Activated naive CD8-positive, alpha-beta T cell treated with anti-CD3 and anti-CD28 coated beads, Interleukin-2, amount 50 U/mL, for 24 hours (primary cell): ENCODE data around the gene DAP.
"Not testable (repeated sequence)": the region's sequence is repeated elsewhere in the genome, so short reads cannot be mapped to it uniquely, and the experiment has no call there.

Experiments
- ATAC-seq: fragments of 150-1000 bp; cut with Tn5 transposase; one replicate; pipeline ENCODE4 v1.10.0; 2021
- DNase-seq: peaks from one replicate; pipeline ENCODE4 v3.0.0; 2021
- H3K27ac Mint-ChIP-seq: one replicate; pipeline ENCODE4 v1.8.0; 2021; ENCODE audit warnings: mild to moderate bottlenecking, mixed read lengths
- H3K27me3 Mint-ChIP-seq: one replicate; pipeline ENCODE4 v1.8.0; 2021; ENCODE audit warnings: mixed read lengths
- H3K36me3 Mint-ChIP-seq: one replicate; pipeline ENCODE4 v1.8.0; 2021; ENCODE audit warnings: low read depth, mixed read lengths
- H3K4me1 Mint-ChIP-seq: one replicate; pipeline ENCODE4 v1.8.0; 2021; ENCODE audit warnings: mixed read lengths
- H3K4me3 Mint-ChIP-seq: one replicate; pipeline ENCODE4 v1.8.0; 2021; ENCODE audit warnings: mild to moderate bottlenecking, moderate library complexity, mixed read lengths
- H3K9me3 Mint-ChIP-seq: one replicate; pipeline ENCODE4 v1.8.0; 2021; ENCODE audit warnings: mixed read lengths

DAP gene

GRCh38 chr5:10648806-10649665 is 112.0 kb downstream of the DAP start:
- Mint-ChIP-seq H3K36me3 (peaks cover 16% of the 10 kb centered on the region), H3K4me1 (peaks cover 17% of the 10 kb centered on the region), H3K9me3 (no peaks in the 10 kb centered on the region), H3K27me3 (peaks cover 6% of the 10 kb centered on the region), H3K27ac (no peak overlapping the region), H3K4me3 (no peak overlapping the region)
- ATAC-seq (no peak), DNase-seq (no peak)

- Mint-ChIP-seq H3K9me3 (no peaks in the 10 kb centered on the region), H3K36me3 (peaks cover 17% of the 10 kb centered on the region)
Observed at GRCh38 chr5:10647640-10648039, 113.4 kb downstream of the DAP start.

GRCh38 chr5:10645671-10646070 is 115.4 kb downstream of the DAP start:
- no peak for DNase-seq
- Mint-ChIP-seq H3K27ac (no peak overlapping the region), H3K4me3 (no peak overlapping the region), H3K36me3 (peaks cover 22% of the 10 kb centered on the region), H3K27me3 (peaks cover 10% of the 10 kb centered on the region), H3K9me3 (no peaks in the 10 kb centered on the region), H3K4me1 (peaks cover 22% of the 10 kb centered on the region)
- ATAC-seq = no peak

More at GRCh38 chr5:10647640-10648039, 113.4 kb downstream of the DAP start:
- DNase-seq = no peak
- Mint-ChIP-seq H3K27ac (no peak overlapping the region), H3K4me1 (peaks cover 22% of the 10 kb centered on the region), H3K27me3 (peaks cover 7% of the 10 kb centered on the region), H3K4me3 (no peak overlapping the region)
- ATAC-seq = no peak

GRCh38 chr5:10645146-10645545 is 115.9 kb downstream of the DAP start:
- Mint-ChIP-seq H3K9me3 (peaks cover 4% of the 10 kb centered on the region), H3K4me1 (peaks cover 22% of the 10 kb centered on the region), H3K27ac (no peak overlapping the region), H3K36me3 (peaks cover 21% of the 10 kb centered on the region), H3K4me3 (no peak overlapping the region), H3K27me3 (peaks cover 10% of the 10 kb centered on the region)
- DNase-seq = peak; percentile 36
- ATAC-seq = peak; percentile 83

- no peak for DNase-seq
- Mint-ChIP-seq H3K27ac (no peak overlapping the region), H3K27me3 (peaks cover 10% of the 10 kb centered on the region), H3K4me3 (no peak overlapping the region), H3K4me1 (peaks cover 22% of the 10 kb centered on the region), H3K9me3 (peaks cover 7% of the 10 kb centered on the region), H3K36me3 (peaks cover 24% of the 10 kb centered on the region)
- ATAC-seq = no peak
Observed at GRCh38 chr5:10644192-10644591, 116.8 kb downstream of the DAP start.

- ATAC-seq = no peak
- no peak overlapping the region for H3K4me3 Mint-ChIP-seq
- no peak for DNase-seq
- H3K36me3 Mint-ChIP-seq = peaks cover 34% of the 10 kb centered on the region
- peaks cover 10% of the 10 kb centered on the region for H3K27me3 Mint-ChIP-seq
- H3K27ac Mint-ChIP-seq = peak overlapping the region; percentile 12
- H3K9me3 Mint-ChIP-seq = peaks cover 13% of the 10 kb centered on the region
- peaks cover 26% of the 10 kb centered on the region for H3K4me1 Mint-ChIP-seq
Observed at GRCh38 chr5:10642367-10642766, 118.7 kb downstream of the DAP start.

- no peak for DNase-seq
- no peak for ATAC-seq
- H3K9me3 Mint-ChIP-seq = peaks cover 13% of the 10 kb centered on the region
- H3K27ac Mint-ChIP-seq = no peak overlapping the region
- peaks cover 10% of the 10 kb centered on the region for H3K27me3 Mint-ChIP-seq
- peaks cover 30% of the 10 kb centered on the region for H3K36me3 Mint-ChIP-seq
- H3K4me1 Mint-ChIP-seq = peaks cover 41% of the 10 kb centered on the region
- H3K4me3 Mint-ChIP-seq = peak overlapping the region; percentile 11
Observed at GRCh38 chr5:10639846-10640368, 121.1 kb downstream of the DAP start.

- ATAC-seq, DNase-seq, H3K27me3 Mint-ChIP-seq, H3K4me3 Mint-ChIP-seq: not testable (repeated sequence)
- H3K36me3 Mint-ChIP-seq = peaks cover 26% of the 10 kb centered on the region
- peaks cover 41% of the 10 kb centered on the region for H3K4me1 Mint-ChIP-seq
- peaks cover 13% of the 10 kb centered on the region for H3K9me3 Mint-ChIP-seq
- H3K27ac Mint-ChIP-seq = peak overlapping the region; percentile 23
Observed at GRCh38 chr5:10638723-10639122, 122.3 kb downstream of the DAP start.

- Mint-ChIP-seq H3K27me3 (peaks cover 3% of the 10 kb centered on the region), H3K4me1 (peaks cover 45% of the 10 kb centered on the region), H3K9me3 (peaks cover 13% of the 10 kb centered on the region), H3K36me3 (peaks cover 25% of the 10 kb centered on the region), H3K4me3 (no peak overlapping the region), H3K27ac (no peak overlapping the region)
- no peak for DNase-seq
- no peak for ATAC-seq
Observed at GRCh38 chr5:10637944-10638343, 123.1 kb downstream of the DAP start.

GRCh38 chr5:10636363-10637142 is 124.5 kb downstream of the DAP start:
- peaks cover 58% of the 10 kb centered on the region for H3K4me1 Mint-ChIP-seq
- no peak for DNase-seq
- no peaks in the 10 kb centered on the region for H3K27me3 Mint-ChIP-seq
- peak overlapping the region; percentile 78 for H3K4me3 Mint-ChIP-seq
- H3K27ac Mint-ChIP-seq = peak overlapping the region; percentile 98
- ATAC-seq = no peak
- H3K9me3 Mint-ChIP-seq = peaks cover 13% of the 10 kb centered on the region
- peaks cover 25% of the 10 kb centered on the region for H3K36me3 Mint-ChIP-seq

- Mint-ChIP-seq H3K9me3 (peaks cover 13% of the 10 kb centered on the region), H3K27ac (peak overlapping the region; percentile 98), H3K36me3 (peaks cover 22% of the 10 kb centered on the region), H3K4me3 (peak overlapping the region; percentile 78), H3K27me3 (no peaks in the 10 kb centered on the region), H3K4me1 (peaks cover 65% of the 10 kb centered on the region)
- DNase-seq (peak; percentile 45), ATAC-seq (peak; percentile 30)
Observed at GRCh38 chr5:10635867-10636350, 125.1 kb downstream of the DAP start.

- peaks cover 11% of the 10 kb centered on the region for H3K9me3 Mint-ChIP-seq
- peak overlapping the region; percentile 98 for H3K27ac Mint-ChIP-seq
- DNase-seq (peak; percentile 78), ATAC-seq (peak; percentile 84)
- H3K4me3 Mint-ChIP-seq = peak overlapping the region; percentile 78
- no peaks in the 10 kb centered on the region for H3K27me3 Mint-ChIP-seq
- H3K4me1 Mint-ChIP-seq = peaks cover 70% of the 10 kb centered on the region
- peaks cover 22% of the 10 kb centered on the region for H3K36me3 Mint-ChIP-seq
Observed at GRCh38 chr5:10635257-10635866, 125.7 kb downstream of the DAP start.

- ATAC-seq = no peak
- peaks cover 77% of the 10 kb centered on the region for H3K4me1 Mint-ChIP-seq
Observed at GRCh38 chr5:10634562-10634961, 126.5 kb downstream of the DAP start.

GRCh38 chr5:10634050-10634449 is 127.0 kb downstream of the DAP start:
- H3K27ac Mint-ChIP-seq = peak overlapping the region; percentile 98
- H3K4me3 Mint-ChIP-seq = peak overlapping the region; percentile 51
- DNase-seq = no peak
- H3K4me1 Mint-ChIP-seq = peaks cover 82% of the 10 kb centered on the region
- peaks cover 6% of the 10 kb centered on the region for H3K9me3 Mint-ChIP-seq
- peaks cover 24% of the 10 kb centered on the region for H3K36me3 Mint-ChIP-seq
- peaks cover 2% of the 10 kb centered on the region for H3K27me3 Mint-ChIP-seq
- no peak for ATAC-seq

More at GRCh38 chr5:10634562-10634961, 126.5 kb downstream of the DAP start:
- peaks cover 20% of the 10 kb centered on the region for H3K36me3 Mint-ChIP-seq
- no peak for DNase-seq
- H3K27me3 Mint-ChIP-seq = no peaks in the 10 kb centered on the region
- peak overlapping the region; percentile 98 for H3K27ac Mint-ChIP-seq
- peaks cover 6% of the 10 kb centered on the region for H3K9me3 Mint-ChIP-seq
- H3K4me3 Mint-ChIP-seq = no peak overlapping the region
